GM18508 (cell line): ENCODE results near the gene CDC42EP4.
"Not testable (repeated sequence)": the region's sequence is repeated elsewhere in the genome, so short reads cannot be mapped to it uniquely, and the experiment has no call there.

Experiments
- ATAC-seq: cut with Tn5 transposase; IDR thresholded peaks from one replicate; pipeline ENCODE4 v1.9.1; 2021; ENCODE audit warnings: moderate number of reproducible peaks; ENCODE audit not compliant: insufficient read depth, unreplicated experiment

CDC42EP4 gene

GRCh38 chr17:73343739-73344454 lies 32.1 kb upstream of the CDC42EP4 start:
- ATAC-seq: no peak

GRCh38 chr17:73343168-73343634 lies 31.4 kb upstream of the CDC42EP4 start:
- ATAC-seq: no peak

DNA sequence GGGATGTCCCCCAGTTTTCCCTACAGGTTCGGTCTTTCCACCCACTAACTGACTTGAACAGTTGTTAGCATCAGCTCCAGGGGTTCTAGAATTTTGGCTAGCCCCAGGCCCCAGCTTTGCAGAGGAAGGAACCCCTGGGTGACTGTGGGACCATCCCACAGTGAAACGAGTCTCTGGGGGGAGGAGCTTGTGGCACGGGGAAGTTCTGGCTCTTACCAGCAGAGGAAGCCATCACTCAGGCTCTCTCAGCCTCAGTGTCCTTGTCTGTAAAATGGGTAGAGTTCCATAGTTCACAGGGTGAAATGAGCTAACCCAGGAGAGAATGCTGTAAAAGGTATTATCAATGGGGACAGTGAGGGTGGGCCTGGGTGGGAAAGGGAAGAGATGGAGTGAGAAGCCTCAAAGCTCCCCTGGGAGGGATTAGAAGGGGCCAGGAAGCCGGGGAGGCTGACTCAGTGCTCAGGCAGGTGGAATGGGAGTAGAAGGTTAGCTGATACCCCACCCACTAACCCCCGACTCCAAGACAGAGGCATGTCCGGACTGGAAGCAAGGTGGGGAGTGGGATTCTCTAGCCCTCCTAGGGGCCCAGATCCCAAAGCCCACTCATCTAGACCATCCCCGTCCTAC lies 30.9 kb upstream of the CDC42EP4 start:
- ATAC-seq: no peak

DNA sequence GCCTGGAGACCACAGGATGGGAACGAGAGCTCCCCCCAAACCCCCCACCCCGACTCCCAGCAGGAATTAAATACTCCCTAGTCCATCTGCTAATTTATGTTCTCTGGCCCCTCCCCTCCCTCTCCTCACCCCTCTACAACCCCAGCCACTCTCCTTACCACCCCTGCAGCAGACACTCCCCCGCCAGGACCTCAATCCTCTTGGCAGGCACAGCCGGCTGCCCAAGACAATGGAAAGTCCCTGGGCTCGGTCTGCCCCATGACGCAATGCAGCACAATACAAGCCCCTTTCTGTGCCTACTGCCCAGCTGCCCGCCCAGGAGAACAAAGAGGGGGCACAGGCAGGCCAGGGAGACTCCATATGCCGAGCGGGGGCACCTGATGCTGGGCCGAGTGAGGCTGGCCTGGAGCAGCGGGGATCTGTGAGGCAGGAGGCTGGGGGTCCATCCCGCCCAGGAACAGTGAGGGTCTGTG lies 30.3 kb upstream of the CDC42EP4 start:
- no peak for ATAC-seq

DNA sequence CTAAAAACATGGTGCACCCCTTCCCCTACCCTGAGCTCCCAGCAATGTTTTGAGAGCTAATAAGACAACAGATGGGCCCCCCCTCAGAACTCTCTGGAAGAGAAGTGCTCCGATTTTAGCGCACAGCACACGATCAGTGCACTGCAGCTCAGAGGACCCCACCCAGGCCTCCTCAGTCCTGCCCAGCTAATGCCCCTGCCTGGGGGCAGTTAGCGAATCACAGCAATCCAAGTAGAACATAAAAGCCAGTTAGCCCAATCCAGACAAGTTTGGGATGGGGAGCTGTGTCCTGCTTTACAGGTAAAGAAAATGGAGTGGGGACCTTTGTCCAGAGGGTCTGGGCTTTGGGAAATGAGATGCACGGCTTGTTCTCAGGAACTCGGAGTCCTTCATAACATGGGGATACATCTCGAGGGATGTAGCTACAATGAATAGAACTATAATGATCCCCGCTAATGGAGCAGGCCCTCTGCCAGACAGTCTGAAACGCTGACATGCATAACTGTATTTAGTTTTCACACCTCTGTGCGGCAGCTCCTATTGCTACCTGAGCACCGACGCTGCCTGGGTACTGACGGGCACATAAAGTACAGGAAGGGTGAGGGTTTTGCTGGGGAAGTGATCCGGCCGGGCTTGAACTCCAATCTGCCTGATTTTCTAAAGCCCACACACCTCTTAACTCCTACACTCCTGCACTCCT lies 29.7 kb upstream of the CDC42EP4 start:
- no peak for ATAC-seq

DNA sequence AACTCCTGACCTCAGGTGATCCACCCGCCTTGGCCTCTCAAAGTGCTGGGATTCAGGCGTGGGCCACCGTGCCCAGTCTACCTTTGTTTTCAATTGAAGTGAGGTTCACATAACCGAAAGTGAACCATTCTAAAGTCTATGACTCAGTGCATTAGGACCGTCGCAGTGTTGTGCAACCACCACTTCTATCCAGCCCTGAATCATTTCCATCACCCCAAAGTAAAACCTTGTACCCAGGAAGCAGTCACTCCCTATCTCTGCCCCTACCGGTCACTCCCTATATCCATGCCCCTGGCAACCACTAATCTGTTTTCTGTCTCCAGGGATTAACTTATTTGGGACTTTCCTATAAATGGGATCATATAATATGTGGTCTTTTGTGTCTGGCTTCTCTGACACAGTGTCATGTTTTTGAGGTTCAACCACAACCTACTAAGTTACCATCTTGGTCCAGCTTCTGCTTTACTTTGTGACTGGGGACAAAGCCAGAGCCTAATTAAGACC lies 28.3 kb upstream of the CDC42EP4 start:
- no peak for ATAC-seq

- ATAC-seq: no peak
Measured at GRCh38 chr17:73338566-73339197, 26.9 kb upstream of the CDC42EP4 start.

- no peak for ATAC-seq
Measured at GRCh38 chr17:73338050-73338521, 26.3 kb upstream of the CDC42EP4 start.

GRCh38 chr17:73337330-73337710 lies 25.5 kb upstream of the CDC42EP4 start:
- no peak for ATAC-seq

DNA sequence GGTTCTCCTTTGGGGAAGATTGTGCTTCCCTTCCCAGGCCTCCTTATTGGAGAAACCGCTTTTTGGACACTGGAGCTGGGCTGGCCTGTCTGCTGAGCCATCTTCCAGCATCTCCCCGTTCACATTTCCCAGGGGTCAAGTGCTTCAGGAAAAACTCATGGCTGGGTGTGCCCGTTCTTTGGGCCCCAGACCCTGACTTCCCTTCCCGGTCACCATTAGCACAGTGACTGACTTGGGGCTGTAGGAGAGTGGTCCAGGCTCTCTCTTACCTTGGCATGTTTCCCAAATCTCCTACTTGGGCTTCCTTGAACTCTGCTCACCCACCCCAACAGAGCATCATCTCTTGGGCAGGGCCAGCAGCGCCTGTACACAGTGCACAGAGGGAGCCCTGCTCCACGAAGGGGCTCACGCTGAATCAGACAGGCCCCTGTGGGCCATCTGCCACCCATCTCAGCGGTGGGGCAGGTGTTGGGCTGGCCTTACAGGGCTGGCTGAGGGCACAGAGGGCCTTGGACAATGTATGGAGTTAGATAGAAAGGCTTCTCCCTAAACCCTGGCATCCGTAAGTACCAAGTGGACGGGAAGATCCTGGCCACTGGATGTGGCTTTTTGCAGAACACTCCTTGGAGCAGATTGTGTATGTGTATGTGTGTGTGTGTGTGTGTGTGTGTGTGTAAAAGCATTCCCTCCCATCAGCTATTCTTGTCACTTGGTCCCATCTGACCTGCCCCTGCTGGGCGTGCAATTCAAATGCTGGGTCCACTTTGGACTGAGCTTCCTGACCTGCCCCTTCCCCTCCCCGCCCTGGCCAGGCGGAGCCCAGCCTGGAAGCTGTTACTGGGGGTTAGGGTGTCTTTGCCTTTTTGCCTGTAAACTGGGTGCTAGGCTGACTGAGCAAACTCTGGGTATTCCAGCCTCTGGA lies 24.9 kb upstream of the CDC42EP4 start:
- ATAC-seq: no peak

DNA sequence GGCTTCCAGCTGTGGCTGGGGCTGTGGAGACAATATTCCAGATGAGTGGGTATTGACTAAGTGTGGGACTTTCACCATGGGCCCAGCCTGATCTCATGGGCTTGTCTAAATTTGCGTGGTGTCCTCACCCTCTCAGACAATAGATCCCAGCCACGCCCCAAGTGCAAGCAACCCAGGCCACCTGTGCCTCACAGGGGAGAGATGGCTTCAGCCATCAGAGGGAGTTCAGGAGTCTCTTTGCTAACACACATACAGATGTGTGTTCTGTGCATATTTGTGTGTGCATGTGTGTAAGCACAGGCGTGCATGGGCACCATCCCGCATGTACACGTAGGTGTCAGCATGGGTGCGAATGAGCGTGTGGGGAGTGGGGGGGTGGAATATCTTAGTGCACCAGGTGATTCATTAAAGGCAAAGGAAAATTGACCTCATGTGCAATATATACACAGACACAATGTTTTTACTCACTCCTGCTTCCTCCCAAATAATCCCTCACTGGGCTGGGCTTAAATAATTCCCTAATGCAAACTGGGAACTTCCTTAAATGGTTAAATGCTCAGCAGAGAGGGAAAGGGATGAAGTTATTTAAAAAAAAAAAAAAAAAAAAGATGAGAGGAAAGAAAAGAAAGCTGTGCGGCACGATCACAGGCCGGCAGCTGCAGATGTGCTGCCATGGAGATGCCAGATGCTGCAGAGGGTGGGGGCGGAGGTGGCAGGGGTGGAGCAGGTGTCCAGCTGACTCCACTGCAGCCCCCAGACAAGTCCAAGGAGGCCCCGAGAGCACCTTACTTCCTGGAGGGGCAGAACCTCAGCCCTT lies 24.0 kb upstream of the CDC42EP4 start:
- no peak for ATAC-seq

GRCh38 chr17:73334771-73335513 lies 23.1 kb upstream of the CDC42EP4 start:
- no peak for ATAC-seq

DNA sequence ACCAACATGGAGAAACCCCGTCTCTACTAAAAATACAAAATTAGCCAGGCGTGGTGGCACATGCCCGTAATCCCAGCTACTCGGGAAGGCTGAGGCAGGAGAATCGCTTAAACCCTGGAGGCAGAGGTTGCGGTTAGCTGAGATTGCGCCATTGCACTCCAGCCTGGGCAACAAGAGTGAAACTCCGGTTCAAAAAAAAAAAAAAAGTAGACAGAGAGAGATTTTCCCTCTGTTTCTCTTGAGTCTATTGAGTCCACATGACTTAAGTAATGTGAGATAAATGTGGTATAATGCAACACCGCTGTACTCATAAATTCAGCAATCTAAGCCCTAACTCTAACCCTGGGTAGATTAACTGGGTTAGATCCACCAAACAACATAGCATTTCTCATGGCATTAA lies 21.6 kb upstream of the CDC42EP4 start:
- not testable (repeated sequence) for ATAC-seq

GRCh38 chr17:73331060-73331459 lies 19.3 kb upstream of the CDC42EP4 start:
- no peak for ATAC-seq

- no peak for ATAC-seq
Measured at GRCh38 chr17:73327676-73328075, 15.9 kb upstream of the CDC42EP4 start.

DNA sequence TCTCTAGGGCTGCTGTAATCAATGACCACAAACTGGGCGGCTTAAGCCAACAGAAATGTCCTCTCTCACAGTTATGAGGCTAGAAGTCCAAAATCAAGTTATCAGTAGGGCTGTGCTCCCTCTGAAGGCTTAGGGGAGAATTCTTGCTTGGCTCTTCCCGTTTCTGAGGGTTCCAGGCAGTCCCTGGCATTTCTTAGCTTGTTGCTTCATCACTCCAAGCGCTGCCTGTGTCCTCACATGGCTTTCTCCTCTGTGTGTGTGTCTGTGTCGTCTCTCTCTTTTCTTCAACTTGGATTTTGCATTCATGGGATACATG lies 13.7 kb upstream of the CDC42EP4 start:
- no peak for ATAC-seq

DNA sequence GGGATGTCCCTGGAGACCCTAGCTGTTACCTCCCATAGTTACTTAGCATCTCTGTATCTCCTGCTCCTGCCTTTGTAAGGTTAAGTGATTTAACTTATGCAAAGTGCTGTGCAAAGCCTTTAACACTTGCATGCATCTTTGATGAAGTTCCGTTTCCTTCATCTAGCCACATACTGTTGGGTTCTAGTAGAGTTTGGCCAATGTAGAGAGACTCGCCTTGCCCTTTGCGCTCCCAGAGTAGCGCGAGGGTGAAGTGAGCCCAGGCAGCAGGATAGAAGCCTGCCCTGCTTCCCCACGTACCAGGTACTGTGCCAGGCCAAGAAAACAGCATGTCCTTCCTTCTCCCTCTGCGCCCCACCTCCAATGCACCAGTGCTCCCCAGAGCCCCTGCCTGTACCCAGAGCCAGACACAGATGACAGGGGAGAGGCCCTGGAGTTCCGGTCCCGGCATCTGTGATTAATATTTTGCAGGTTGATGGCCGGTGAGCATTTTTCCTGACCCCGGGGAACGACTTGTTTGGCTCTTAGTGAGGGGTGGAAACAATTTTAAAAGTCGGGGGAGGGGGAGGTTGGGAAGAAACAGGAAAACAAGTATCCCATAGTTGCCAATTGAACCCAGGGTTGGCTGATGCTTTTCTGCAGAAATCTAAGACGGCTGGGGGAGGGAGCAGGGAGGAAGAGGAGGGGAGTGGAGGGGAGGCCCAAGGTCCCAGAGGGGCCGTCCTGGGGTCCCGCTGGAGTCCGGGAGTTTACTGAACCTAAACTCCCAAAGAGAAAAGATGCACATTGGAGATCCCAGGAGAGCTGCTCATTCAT lies 13.1 kb upstream of the CDC42EP4 start:
- ATAC-seq: no peak

DNA sequence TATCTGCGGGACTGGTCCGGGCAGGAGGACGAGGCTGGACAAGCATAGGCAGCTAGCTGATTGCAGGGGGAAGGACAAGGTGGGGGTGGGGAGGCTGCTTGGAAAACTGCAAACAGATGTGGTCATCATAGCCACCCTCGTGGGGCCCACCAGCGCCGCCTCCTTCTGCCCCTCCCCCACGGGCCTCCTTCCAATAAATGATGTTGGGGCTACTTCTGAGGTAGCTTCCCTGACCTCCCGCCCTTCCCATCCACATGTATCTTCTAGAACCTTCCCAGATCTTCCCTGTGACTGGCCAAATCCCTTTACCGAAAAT lies 12.3 kb upstream of the CDC42EP4 start:
- no peak for ATAC-seq
